GM19035 (cell line): ENCODE results near the gene PTH2R.
"Not testable (repeated sequence)": the region's sequence is repeated elsewhere in the genome, so short reads cannot be mapped to it uniquely, and the experiment has no call there.

ENCODE experiments used
- ATAC-seq: cut with Tn5 transposase; IDR thresholded peaks from one replicate; pipeline ENCODE4 v1.9.1; 2021; ENCODE audit not compliant: unreplicated experiment

The PTH2R gene

DNA sequence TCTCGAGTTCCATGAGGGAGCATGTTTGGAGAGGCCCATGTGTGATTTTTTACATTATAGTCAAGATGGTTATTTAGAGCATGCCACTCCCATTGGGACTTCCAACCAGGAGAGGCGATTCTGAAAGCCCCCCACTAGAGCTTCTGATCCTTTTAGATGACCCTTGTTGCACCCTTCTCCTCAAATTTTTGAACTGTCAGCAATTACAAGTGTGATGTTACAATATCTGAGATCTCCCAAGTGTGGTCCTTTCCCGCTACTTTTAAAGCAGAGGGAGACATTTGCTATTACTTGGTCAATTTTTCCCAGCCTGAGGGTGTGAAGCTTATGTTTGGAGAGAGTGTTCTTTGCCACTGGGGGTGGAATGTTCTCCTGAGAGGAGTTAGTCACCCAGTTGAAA lies 16.7 kb upstream of the PTH2R start:
- no peak for ATAC-seq

DNA sequence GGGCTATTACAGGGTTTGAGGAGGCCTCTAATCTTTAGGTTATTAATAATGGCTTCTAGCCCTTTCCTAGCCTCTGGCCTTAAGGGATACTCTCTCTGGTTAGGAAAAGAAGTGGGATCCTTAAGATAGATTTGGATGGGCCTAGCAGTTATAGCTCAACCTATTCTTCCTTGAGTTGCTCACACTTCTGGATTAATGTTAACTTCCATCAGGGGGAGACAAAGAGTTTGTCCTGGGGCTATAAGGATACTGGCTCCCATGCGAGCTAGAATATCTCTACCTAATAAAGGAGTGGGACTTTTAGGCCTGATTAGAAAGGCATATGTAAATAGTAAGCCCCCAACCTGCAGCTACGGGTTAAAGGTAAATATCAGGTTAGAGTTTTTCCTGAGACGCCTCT lies 14.3 kb upstream of the PTH2R start:
- ATAC-seq = no peak

DNA sequence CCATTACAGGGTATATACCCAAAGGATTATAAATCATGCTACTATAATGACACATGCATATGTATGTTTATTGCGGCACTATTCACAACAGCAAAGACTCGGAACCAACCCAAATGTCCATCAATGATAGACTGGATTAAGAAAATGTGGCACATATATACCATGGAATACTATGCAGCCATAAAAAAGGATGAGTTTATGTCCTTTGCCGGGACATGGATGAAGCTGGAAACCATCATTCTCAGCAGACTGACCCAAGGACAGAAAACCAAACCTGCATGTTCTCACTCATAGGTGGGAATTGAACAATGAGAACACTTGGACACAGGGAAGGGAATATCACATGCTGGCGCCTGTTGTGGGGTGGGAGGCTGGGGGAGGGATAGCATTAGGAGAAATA lies 9.8 kb upstream of the PTH2R start:
- not testable (repeated sequence) for ATAC-seq

DNA sequence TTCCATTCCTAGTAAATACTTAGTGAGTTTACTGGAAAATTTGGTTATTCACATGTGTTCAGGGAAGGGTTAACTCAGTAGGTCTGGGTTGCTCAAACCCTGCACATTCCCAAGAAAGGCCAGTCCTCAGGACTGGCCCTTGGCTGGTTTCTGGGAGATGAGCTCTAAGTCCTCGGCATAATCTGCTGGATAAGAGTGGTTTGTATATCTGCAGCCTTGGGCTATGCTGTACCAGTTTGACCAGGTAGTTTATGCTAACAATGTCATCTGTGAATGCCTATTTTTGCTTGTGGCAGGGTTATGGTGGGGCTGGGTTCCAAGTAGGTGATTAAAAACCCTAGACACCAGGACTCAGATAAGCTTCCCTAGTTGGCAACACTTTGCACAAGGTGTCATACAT lies 7.4 kb upstream of the PTH2R start:
- no peak for ATAC-seq

DNA sequence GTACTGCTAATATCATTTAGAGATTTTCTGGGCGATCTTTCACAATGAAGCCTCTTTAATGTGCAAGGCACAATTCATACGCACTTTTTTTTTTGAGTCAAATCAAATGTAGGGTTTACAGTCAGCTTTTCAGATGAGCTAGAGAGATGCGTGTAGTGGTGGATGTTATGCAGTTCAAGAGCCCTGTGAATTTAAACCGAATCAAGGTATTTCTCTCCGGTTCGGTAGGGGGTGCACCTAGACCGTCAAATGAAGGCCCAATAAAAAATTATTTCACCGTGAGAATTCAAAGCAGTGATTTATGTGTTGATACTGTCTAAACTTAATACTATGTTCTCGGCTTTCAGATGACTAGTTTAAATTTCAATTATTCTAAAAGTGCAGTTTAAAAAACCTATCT lies 1.1 kb downstream of the PTH2R start:
- peak; percentile 60 for ATAC-seq

DNA sequence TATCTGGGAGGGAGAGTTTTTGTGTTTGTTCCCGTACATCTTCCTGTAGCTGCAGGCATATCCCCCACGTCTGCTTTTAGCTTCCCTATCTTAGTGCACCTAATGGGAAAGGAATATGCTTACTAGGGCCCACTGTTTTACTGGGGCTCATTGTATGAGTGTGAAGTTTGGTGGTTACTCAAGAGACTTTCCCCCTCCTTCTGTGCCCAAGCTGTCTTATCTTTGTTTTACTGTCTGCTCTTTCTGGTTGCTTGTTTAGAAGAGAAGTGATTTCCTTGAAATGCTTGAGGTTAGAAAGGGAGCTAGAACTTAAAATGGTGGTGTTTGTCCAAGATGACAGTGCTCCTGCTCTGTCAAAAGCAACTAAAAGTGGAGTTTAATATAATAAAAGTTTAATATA lies 7.3 kb downstream of the PTH2R start:
- no peak for ATAC-seq

DNA sequence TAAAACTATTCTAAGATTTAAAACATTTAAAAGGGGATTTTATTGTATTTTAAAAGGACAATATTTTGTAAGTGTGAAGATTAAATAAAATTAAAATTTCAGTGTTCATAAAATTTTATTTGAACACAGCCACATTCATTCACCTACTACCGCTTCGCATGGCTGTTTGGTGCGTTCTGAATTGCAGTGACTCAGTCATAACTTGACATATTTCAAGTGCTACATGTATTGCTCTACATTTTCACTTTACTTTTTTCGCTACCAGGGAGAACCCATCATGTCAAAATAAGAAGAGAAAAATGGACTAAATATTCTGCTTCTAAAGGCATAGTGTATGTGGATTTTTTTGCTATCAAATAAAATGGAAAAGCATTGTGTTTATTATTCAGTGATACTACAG lies 8.7 kb downstream of the PTH2R start:
- peak; percentile 72 for ATAC-seq

DNA sequence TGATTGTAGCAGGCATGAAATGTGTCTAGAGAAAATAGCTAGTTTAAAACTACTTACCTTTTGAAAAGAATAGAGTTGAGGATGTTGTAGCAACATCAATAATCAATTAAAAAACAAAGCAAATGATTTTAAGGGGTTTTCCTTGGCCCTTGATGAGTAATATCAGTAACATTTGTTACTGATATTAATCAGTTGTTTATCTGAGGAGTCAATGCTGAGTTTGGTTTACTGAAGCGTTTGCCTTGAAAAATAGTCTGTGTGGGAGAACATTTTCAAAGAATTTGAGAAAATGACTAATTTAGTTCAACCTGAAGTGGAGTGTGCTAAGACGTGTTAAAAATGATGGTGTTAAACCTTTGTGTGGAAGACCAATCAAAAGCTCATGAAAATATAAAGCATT lies 9.3 kb downstream of the PTH2R start:
- peak; percentile 83 for ATAC-seq

DNA sequence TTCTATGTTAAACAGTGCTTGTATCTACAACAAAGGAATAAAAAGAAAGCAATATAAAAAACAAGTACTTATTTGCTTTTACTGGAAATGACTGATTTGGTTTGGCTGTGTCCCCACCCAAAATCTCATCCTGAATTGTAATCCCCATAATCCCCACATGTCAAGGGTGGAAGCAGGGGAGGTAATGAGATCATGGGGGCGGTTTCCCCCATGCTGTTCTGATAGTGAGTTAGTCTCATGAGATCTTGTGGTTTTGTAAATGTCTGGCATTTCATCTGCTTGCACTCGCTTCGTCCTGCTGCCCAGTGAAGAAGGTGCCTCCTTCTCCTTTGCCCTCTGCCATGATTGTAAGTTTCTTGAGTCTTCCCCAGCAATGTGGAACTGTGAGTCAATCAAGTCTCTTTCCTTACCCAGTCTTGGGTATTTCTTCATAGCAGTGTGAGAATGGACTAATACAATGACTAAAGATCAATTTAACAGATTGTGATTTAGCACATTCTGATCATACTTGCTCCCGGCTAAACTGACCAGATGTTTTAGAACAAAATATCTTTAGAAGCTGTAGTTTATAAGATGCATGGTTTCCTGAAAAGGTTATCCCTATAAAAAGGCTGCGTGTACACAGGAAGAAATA lies 19.9 kb downstream of the PTH2R start:
- no peak for ATAC-seq

DNA sequence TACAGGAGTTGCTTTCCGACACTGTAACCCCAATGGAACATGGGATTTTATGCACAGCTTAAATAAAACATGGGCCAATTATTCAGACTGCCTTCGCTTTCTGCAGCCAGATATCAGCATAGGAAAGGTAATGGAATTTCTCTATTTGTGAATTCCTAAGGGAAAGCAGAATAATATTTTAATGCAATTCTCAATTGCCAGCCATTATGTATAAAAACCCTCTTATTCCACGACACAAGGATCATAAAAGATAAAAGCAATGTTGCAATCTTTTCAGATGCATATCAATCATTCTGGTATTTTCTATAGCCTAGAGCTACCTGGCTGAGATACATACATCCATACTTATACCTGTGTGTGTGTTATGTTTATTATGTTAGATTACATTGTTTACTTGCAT lies 31.2 kb downstream of the PTH2R start:
- ATAC-seq = no peak

DNA sequence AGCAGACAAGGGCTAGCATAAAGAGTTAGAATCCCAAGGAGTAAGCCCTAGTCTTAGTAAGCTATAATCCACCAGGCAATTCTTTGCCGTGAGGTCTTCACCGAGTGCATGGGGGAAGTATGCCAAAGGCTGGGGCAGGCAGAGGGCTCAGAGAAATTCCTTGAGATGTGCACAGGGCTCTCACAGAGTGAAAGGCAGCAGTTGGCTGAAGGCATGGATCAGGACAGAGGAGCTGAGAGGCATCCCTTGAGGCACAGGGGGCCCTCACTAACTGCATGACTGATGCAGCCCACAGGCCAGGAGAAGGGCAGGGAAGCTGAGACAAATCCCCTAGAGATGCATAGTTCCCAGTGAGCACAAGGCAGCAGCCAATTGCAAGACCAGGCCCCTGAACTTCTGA lies 34.1 kb downstream of the PTH2R start:
- ATAC-seq = no peak

DNA sequence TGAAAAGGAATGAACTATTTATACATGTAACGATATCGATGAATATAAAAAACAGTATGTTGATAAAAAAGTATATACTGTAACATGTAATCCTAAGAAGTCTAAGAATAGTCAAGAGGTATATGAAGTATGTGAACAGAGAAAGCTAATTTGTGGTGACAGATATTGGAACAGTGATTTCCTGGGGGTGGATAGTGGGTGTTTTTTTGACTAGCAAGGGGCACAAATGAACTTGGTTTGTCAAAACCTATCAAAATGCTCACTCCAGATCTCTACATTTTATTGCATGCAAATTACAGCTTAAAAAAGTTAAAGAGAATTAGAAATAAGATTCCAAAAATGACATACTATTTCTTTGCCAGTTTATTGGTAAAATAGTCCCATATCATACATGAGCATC lies 35.4 kb downstream of the PTH2R start:
- ATAC-seq = no peak

DNA sequence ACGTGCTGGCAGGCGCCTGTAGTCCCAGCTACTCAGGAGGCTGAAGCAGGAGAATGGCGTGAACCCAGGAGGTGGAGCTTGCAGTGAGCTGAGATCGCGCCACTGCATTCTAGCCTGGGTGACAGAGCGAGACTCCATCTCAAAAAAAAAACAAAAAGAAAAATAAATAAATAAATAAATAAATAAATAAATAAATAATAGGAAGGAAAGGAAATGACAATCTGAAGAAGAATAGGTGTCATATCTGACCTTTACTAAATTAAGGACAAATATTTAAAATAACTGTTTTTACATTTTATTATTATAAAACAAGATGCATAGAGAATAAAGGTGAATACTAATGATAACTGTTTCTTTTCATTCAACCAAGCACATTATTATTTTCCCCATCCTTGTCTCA lies 40.9 kb downstream of the PTH2R start:
- not testable (repeated sequence) for ATAC-seq

DNA sequence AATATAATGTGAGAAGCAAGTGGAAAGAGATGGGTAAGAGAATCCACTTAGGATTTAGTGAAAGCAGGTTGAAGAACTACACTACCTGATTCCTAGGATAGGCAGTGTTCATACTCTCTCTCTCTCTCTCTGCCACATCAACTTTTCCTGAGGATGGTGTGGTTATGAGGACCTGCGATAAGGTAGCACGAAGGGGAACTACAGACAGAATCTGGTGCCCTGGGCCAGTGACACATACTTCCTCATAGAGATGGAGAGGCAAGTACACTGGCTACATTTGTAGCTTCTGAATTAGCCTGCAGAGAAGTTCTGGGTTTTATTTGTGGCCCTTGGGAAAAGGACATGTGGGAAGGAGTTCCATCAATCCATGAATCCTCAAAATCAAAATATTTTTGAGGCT lies 44.5 kb downstream of the PTH2R start:
- ATAC-seq = no peak

DNA sequence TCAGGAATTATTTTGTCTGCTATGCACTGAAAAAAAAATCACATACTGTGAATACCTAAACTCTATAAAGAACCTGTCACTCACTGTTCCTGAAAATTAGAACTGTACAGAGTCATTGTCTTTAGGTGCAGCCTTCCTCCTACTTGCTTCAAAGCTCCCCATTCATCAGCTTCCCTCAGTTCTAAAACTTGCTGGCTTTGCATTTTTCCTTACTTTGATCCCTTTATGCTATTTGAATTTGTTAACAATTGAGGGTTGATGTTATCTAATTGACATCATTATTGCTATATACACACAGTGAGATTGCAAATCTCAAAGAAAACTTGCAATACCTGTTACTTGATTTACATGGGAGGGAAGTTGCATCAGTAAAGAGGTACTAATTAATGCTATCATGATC lies 48.3 kb downstream of the PTH2R start:
- ATAC-seq = no peak

DNA sequence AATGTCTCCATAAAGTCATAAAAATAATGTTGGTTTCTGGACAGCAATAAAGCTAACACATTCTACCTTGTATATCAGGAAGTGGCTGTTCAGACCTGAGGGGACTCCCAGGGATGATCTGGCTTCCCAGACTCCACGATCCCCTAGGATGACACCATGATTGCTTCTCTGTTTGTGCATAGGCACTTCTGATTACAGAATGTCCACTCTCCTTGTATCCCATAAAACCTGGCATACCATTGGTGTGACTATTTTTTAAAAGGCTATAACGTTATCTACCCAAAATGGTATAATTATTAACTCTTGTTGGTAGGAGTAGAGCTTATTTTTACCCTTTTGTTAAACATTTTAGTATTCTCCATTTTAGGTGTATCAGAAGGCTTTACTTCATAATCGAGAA lies 57.1 kb downstream of the PTH2R start:
- no peak for ATAC-seq

DNA sequence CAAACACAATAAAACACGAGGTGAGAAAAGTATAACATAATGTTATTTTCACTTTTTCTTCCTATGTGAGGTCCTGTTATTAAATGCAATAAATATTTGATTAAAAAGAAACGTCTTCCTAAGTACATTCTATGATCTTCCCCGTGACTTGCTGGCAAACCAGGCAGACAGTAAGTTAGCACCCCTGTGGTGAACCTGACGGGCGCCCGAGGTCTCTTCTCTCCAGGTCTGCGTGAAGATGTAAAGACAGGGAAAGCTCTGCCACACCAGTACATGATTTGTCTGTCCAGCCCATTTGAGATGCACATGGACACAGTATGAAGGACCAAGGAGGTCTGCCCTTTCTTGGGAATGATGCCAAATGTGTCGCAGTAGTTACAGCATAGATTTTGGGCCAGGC lies 57.6 kb downstream of the PTH2R start:
- no peak for ATAC-seq

DNA sequence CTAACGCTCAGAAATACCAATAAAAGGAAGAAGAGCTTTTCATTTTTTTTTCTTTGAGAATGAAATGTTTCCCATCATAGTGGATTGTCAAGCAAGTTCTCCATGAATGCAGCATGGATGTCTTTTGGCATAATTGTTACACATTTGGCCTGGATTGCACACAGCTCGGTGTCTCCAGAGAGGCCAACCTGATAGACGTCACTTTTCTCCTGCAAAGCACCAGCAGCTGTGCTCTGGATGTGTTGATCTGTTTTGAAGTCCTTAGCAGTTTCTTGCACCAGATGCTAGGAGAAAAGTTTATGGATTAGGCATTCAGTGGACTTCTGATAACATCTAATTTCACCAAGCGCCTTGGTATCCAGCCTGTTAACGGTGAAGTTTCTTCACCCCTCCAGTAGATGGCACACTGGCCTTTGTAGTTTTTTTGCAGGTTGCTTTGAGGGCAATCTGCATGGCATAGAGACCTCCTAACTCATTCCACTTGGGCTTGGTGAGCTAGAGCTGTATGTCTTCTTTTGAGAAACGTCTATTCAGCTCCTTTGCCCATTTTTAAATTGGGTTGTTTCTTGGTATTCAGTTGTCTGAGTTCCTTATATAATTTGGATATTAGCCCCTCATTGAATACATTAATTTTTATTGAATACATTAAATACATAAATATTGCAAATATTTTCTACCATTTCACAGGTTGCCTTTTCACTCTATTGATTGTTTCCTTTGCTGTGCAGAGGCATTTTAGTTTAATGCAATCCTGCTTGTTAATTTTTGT lies 59.7 kb downstream of the PTH2R start:
- peak; percentile 83 for ATAC-seq

DNA sequence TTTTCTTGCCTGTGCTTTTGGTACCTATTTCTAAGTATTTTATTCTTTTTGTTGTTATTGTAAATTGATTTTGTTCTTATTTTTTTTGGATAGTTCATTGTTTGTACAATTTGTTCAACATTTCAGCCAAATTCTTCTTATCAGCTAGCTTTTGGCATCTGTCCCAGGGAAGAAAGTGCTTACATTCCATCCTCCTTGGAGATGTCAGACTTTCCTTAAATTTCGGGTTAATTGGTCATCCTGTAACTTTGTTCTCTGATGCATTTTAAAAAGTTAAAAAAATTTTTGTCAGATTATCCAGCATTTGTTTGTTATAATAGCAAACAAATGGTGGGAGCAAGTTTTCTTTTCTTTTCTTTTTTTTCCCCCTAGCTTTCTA lies 60.3 kb downstream of the PTH2R start:
- no peak for ATAC-seq

DNA sequence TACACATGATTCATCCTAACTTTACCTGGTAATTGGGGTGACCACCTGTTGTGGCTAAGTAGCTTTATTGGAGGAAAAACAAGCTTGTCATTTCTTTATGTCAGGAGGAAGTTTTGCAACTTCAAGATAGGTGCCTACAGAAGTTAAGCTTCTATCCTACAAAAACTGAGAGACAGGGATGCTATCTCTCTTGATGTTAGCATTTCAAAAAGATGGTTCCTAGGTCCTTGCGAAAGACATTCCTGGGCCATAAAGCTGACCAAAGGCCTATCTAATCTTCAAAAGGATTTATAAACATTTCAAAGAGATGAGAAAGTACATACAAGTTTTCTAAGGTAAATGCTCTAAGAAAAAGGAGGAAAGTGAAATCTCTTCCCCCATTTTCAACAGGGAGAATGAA lies 61.0 kb downstream of the PTH2R start:
- ATAC-seq = no peak

DNA sequence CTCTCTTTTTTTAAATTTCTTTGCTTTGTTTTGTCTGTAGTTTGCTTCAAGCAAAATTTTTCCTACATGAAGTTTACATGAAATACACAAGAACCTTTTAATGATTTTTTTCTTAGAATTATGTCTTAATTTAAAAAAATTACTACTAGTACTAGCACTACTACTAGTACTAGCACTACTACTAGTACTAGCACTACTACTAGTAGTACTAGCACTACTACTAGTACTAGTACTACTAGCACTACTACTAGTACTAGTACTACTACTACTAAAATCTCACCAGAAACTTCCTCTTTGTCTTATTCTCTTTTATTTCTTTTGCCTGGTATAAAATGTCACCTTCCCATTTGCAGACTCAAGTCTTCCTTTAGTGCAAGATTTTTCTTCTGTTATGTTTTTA lies 71.1 kb downstream of the PTH2R start:
- no peak for ATAC-seq

DNA sequence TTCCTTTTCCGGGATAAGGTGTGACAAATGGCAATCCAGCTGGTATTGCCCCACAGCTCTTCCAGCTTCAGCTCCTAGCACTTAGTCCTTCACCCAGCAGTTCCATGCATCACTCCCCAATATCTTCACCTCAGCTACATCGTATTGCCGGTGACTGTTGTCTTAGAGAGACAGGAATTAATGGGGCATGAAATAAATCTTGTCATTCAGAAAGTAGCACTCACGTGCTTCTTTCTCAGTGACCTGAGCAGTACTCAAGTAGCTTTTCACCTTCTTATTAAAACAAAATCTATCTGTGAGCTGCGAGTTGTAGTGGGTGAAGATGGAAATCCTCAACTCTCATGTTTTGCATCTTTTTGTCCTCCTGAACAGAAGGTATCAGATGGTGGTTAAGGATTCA lies 72.8 kb downstream of the PTH2R start:
- ATAC-seq = no peak

DNA sequence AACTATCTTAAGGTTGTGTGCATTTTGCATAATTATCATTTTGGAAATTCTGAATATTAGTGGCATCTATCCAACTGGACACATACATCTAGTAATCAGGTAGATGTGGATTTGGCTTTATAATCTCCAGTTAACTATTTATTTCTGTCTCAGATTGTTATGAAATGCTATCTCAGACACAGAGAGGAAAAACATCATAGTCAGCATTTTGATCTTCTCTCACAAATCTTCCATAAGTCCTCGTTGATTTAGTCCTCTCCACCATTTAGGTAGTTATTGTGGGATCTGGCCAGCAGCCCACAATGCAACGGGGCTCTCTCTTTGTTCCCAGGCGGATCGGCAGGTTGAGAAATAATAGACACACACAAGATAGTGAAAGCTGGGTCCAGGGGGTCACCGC lies 75.4 kb downstream of the PTH2R start:
- ATAC-seq = not testable (repeated sequence)
